Testis (tissue), 2 donors: ENCODE measurements around the gene DUSP14.

Source experiments
- CTCF ChIP-seq, 3 experiments: fragments of 450-650 bp in 2 of 3; fragments of 200-600 bp in 1 of 3; sonication (generic) in 1 of 3; IDR thresholded peaks; one replicate each; pipeline ENCODE4 v1.5.1; 2016 to 2019; ENCODE audit warnings: antibody characterized with exemption in 3 of 3, mild to moderate bottlenecking in 2 of 3, moderate library complexity in 1 of 3
- POLR2A ChIP-seq: fragments of 450-650 bp; IDR thresholded peaks from one replicate; pipeline ENCODE4 v1.6.1; 2017; ENCODE audit warnings: antibody characterized with exemption, mild to moderate bottlenecking, moderate library complexity

DNA sequence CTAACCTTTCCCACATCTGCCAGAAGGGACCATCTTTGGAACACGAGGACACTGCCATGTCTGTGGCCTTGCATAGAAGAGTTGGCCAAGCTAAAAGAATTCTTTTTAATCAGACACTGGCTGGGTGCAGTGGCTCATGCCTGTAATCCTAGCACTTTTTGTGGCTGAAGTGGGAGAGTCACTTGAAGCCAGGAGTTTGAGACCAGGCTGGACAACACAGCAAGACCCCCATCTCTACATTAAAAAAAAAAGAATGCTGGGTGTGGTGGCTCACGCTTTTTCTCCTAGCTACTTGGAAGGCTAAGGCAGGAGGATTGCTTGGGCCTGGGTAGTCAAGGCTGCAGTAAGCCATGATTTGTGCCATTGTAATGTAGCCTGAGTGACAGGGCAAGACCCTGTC, 9.3 kb upstream of the DUSP14 start:
- no peak for TF ChIP-seq CTCF (IDR thresholded peaks at IDR 0.05)
- TF ChIP-seq POLR2A = no peak
